Panc1 (cell line): ENCODE measurements around the gene CTXND1. TPM values are rescaled to one million over a fixed set of nuclear protein-coding genes. Genes with fewer than 3 reads are reported as not detected.

ENCODE experiments used
- ATAC-seq: fragments of 200-7000 bp; cut with Tn5 transposase; 2 replicates; pipeline ENCODE4 v1.9.1; 2020; ENCODE audit warnings: mild to moderate bottlenecking, moderate library complexity
- BruUV-seq: library from RNA; stranded (reverse); fragments of 400-500 nt; replicated peaks from 2 replicates; lab custom pipeline; 2021; lab: Mats Ljungman, UMichigan
- CTCF ChIA-PET: fragments of 300-600 bp; sonication (Branson Sonifier 250); formaldehyde crosslinking; loops from one replicate; lab custom pipeline; 2022; ENCODE audit warnings: antibody characterized with exemption; lab: Charles Lee
- POLR2A ChIA-PET: fragments of 300-600 bp; sonication (Branson Sonifier 250); formaldehyde crosslinking; loops from one replicate; lab custom pipeline; 2022; ENCODE audit warnings: antibody characterized with exemption; lab: Charles Lee
- DNase-seq: peaks from one replicate; pipeline ENCODE4 v3.0.0-alpha.2; 2010; ENCODE audit warnings: low read depth, low spot score
- H3K27ac ChIP-seq: 2 replicates; pipeline ENCODE4 v1.5.1; 2011; ENCODE audit warnings: mild to moderate bottlenecking, low read length, inconsistent platforms
- H3K27me3 ChIP-seq: fragments of 200-500 bp; sonication (Bioruptor generic); 2 replicates; pipeline ENCODE4 v1.6.0; 2014; ENCODE audit warnings: low read length, inconsistent platforms; ENCODE audit not compliant: control insufficient read depth, insufficient read depth
- H3K36me3 ChIP-seq: fragments of 200-500 bp; sonication (Bioruptor generic); 2 replicates; pipeline ENCODE4 v1.5.1; 2014; ENCODE audit warnings: inconsistent platforms, mild to moderate bottlenecking, low read length, moderate library complexity; ENCODE audit not compliant: control insufficient read depth, insufficient read depth
- H3K4me1 ChIP-seq: 2 replicates; pipeline ENCODE4 v1.5.1; 2011; ENCODE audit warnings: inconsistent platforms, mild to moderate bottlenecking, low read length, moderate library complexity; ENCODE audit not compliant: control insufficient read depth, insufficient read depth
- H3K4me3 ChIP-seq, 2 experiments: 2 replicates each; pipeline ENCODE4 v1.5.1; 2011 to 2012; ENCODE audit warnings: low read depth in 2 of 2, low read length in 2 of 2, mild to moderate bottlenecking in 2 of 2, inconsistent platforms in 1 of 2, moderate library complexity in 1 of 2
- H3K9me3 ChIP-seq: fragments of 200-500 bp; sonication (Bioruptor generic); 2 replicates; pipeline ENCODE4 v1.5.1; 2014; ENCODE audit warnings: low read depth, mild to moderate bottlenecking, inconsistent platforms, low read length, moderate library complexity; ENCODE audit not compliant: control insufficient read depth, insufficient read depth
- POLR2AphosphoS5 ChIP-seq: IDR thresholded peaks from 2 replicates; pipeline ENCODE4 v1.6.1; 2012; ENCODE audit warnings: mild to moderate bottlenecking, low read depth, low read length, moderate library complexity
- SIN3A ChIP-seq: IDR thresholded peaks from 2 replicates; pipeline ENCODE4 v1.6.1; 2012; ENCODE audit warnings: low read depth, mild to moderate bottlenecking, low read length, moderate library complexity, borderline replicate concordance; ENCODE audit not compliant: insufficient read depth
- TCF7L2 ChIP-seq: IDR thresholded peaks from 2 replicates; pipeline ENCODE4 v1.6.1; 2011; ENCODE audit warnings: mild to moderate bottlenecking, low read depth, low read length, inconsistent platforms
- in situ Hi-C: cut with HindIII; loops from 2 replicates; pipeline ENCODE4 v1.10.0; 2016; ENCODE audit warnings: low sequenced_read_pairs, low pct_unique_long_range_greater_than_20kb
- intact Hi-C: fragments of 100-400 bp; cut with micrococcal nuclease; formaldehyde crosslinking; loops from one replicate; pipeline ENCODE4 v1.10.0; 2022; ENCODE audit not compliant: unreplicated experiment
- total RNA-seq: library from RNA; stranded (reverse); gene quantifications from one replicate; pipeline ENCODE4 v1.2.1, GENCODE V29; 2021; ENCODE audit not compliant: unreplicated experiment
- TF ChIP-seq, protein P1 (sequence below): fragments of 450-650 bp; IDR thresholded peaks from 2 replicates; pipeline ENCODE4 v1.5.1; 2017; ENCODE audit warnings: mild to moderate bottlenecking
- TF ChIP-seq, protein P2 (sequence below), 2 experiments: IDR thresholded peaks; 2 replicates each; pipeline ENCODE4 v1.6.1; 2011 to 2012; ENCODE audit warnings: low read depth in 2 of 2, control low read depth in 1 of 2, low read length in 1 of 2, mild to moderate bottlenecking in 1 of 2, moderate library complexity in 1 of 2; ENCODE audit not compliant: insufficient read depth in 1 of 2

The CTXND1 gene
- total RNA-seq, 1 experiment from 2014 or later: not detected

DNA sequence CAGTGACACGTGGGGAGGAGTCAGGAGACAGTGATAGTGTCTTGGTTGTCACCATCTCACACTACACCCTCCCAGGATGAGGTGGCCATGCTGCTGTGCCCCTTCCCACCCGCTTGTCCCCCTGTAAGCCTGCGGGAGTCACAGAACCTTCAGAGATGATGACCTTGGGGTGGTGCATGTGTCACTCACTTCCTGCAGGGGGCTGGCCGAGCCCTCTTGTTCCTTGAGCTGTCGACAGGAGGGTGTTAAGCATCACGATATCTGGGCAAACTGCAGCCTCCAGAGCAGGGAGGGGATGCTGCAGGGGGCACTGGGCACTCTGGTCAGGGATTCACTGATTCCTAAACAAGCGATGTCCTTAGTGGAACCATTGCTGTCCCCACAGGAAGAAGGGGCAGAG lies 71.5 kb downstream of the CTXND1 start:
- TF ChIP-seq TCF7L2: no peak
- Histone ChIP-seq H3K4me1 (peaks cover 10% of the 10 kb centered on the region), H3K27ac (no peak overlapping the region), H3K27me3 (no peaks in the 10 kb centered on the region), H3K4me3 (no peak overlapping the region), H3K36me3 (no peaks in the 10 kb centered on the region; the same call in none of the 2 replicates), H3K9me3 (no peaks in the 10 kb centered on the region)
- ChIA-PET CTCF (interaction anchor here (0.5 kb wide), 1 partner anchor 1299 kb away, joined by 11 read pairs; no protein-coding TSS in a partner anchor), POLR2A (no interaction called here)
- DNase-seq: no peak
- intact Hi-C loops: no loop called here
- ATAC-seq: no peak
- in situ Hi-C loops: no loop called here
- BruUV-seq: no TSS peak

DNA sequence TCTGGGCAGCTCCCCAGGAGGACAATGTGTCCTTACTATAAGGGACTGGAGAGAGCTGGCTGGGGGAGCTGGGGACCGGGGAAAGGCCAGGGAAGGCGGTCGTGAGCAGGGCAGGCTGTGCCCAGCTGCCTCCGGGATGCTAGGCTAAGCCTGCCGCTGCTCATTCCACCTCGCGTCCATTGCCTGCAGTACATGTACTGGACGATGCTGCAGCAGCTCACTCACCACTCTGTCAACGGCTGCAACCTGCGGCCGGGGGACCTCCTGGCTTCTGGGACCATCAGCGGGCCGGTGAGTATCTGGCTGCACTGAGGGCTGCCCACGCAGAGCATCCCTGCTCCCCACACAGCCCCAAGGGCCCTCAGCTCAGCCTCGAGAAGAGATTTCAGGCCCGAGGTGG lies 72.1 kb downstream of the CTXND1 start:
- BruUV-seq: no TSS peak
- H3K4me1 ChIP-seq: peaks cover 10% of the 10 kb centered on the region
- DNase-seq (no peak), ATAC-seq (0 out of 2 replicates have a peak, but pooled peaks have one; percentile 8)
- no peak overlapping the region for H3K4me3 ChIP-seq
- ChIA-PET CTCF (interaction anchor here (0.5 kb wide), 1 partner anchor 1299 kb away, joined by 11 read pairs; no protein-coding TSS in a partner anchor), POLR2A (interaction anchor here (0.5 to 0.6 kb wide), 2 partner anchors 117 to 164 kb away, joined by 3 to 4 read pairs; no protein-coding TSS in a partner anchor)
- H3K27me3 ChIP-seq: no peaks in the 10 kb centered on the region
- H3K27ac ChIP-seq: peak overlapping the region; percentile 64; the same call in 1 of the 2 replicates
- in situ Hi-C loops (no loop called here), intact Hi-C loops (loop anchor here (10.0 kb wide), 1 partner anchor 185 kb away; no protein-coding TSS in a partner anchor)
- no peak for TF ChIP-seq TCF7L2
- no peak for TF ChIP-seq POLR2AphosphoS5
- H3K36me3 ChIP-seq: no peaks in the 10 kb centered on the region; the same call in none of the 2 replicates
- no peaks in the 10 kb centered on the region for H3K9me3 ChIP-seq

DNA sequence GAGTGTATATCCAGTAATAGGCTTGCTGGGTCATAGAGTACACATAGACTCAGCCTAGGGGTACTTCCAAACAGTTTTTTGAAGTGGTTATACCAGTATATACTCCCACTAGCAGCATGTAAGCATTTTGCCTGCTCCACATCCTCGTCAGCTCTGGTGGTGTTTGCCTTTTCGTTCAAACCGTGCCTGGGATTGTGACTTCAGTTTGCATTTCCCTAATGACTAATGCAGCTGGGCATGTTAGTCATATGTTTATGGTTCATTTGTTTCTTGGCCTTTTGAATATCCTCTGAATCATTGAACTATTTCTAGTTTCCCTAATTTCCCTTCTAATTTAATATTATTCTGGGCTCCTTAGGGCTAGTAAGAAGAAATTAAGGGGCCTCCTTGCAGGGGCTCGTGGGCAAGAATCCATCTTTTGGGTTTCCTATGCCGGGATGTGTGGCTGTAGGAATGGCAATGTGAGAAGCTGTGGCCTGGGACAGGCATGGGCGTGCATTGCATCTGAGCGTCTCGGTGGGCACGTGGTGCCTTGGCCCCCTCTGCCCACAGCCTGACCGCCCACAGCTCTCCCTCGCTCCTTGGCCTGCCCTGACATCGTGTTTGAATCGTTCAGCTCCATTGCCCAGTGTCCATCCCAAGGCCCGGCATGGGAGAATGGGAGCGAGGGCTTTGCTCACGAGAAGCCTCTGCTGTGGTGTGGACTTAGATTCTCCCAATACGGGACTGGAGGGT lies 72.8 kb downstream of the CTXND1 start:
- no peak overlapping the region for H3K4me3 ChIP-seq
- ChIA-PET POLR2A (no interaction called here), CTCF (no interaction called here)
- no peaks in the 10 kb centered on the region; the same call in none of the 2 replicates for H3K36me3 ChIP-seq
- intact Hi-C loops (loop anchor here (10.0 kb wide), 1 partner anchor 184 kb away; no protein-coding TSS in a partner anchor), in situ Hi-C loops (no loop called here)
- H3K4me1 ChIP-seq: peaks cover 13% of the 10 kb centered on the region
- peak; percentile 91 for ATAC-seq
- no peaks in the 10 kb centered on the region for H3K9me3 ChIP-seq
- DNase-seq: peak; percentile 89
- TF ChIP-seq POLR2AphosphoS5 (peak; percentile 60; the same call in 1 of the 2 replicates), SIN3A (no peak), TCF7L2 (peak; percentile 71)
- TF ChIP-seq, protein P1, sequence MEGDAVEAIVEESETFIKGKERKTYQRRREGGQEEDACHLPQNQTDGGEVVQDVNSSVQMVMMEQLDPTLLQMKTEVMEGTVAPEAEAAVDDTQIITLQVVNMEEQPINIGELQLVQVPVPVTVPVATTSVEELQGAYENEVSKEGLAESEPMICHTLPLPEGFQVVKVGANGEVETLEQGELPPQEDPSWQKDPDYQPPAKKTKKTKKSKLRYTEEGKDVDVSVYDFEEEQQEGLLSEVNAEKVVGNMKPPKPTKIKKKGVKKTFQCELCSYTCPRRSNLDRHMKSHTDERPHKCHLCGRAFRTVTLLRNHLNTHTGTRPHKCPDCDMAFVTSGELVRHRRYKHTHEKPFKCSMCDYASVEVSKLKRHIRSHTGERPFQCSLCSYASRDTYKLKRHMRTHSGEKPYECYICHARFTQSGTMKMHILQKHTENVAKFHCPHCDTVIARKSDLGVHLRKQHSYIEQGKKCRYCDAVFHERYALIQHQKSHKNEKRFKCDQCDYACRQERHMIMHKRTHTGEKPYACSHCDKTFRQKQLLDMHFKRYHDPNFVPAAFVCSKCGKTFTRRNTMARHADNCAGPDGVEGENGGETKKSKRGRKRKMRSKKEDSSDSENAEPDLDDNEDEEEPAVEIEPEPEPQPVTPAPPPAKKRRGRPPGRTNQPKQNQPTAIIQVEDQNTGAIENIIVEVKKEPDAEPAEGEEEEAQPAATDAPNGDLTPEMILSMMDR: no peak
- TF ChIP-seq, protein P2, sequence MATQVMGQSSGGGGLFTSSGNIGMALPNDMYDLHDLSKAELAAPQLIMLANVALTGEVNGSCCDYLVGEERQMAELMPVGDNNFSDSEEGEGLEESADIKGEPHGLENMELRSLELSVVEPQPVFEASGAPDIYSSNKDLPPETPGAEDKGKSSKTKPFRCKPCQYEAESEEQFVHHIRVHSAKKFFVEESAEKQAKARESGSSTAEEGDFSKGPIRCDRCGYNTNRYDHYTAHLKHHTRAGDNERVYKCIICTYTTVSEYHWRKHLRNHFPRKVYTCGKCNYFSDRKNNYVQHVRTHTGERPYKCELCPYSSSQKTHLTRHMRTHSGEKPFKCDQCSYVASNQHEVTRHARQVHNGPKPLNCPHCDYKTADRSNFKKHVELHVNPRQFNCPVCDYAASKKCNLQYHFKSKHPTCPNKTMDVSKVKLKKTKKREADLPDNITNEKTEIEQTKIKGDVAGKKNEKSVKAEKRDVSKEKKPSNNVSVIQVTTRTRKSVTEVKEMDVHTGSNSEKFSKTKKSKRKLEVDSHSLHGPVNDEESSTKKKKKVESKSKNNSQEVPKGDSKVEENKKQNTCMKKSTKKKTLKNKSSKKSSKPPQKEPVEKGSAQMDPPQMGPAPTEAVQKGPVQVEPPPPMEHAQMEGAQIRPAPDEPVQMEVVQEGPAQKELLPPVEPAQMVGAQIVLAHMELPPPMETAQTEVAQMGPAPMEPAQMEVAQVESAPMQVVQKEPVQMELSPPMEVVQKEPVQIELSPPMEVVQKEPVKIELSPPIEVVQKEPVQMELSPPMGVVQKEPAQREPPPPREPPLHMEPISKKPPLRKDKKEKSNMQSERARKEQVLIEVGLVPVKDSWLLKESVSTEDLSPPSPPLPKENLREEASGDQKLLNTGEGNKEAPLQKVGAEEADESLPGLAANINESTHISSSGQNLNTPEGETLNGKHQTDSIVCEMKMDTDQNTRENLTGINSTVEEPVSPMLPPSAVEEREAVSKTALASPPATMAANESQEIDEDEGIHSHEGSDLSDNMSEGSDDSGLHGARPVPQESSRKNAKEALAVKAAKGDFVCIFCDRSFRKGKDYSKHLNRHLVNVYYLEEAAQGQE (IDR thresholded peaks at IDR 0.05; ENCODE audit: insufficient read depth in 1 of 2, low read depth in 2 of 2, low read length in 1 of 2): no peak
- no TSS peak for BruUV-seq
- peak overlapping the region; percentile 64; the same call in 1 of the 2 replicates for H3K27ac ChIP-seq
- H3K27me3 ChIP-seq: no peaks in the 10 kb centered on the region
